Measurements from ENCODE around the gene GALNS.
A peak's percentile ranks its signal among the peaks of the same experiment; 100 is the strongest.

GRCh38 chr16:88812513-88813268 is 44.1 kb downstream of the GALNS start:
- TF ChIP-seq, protein P1, sequence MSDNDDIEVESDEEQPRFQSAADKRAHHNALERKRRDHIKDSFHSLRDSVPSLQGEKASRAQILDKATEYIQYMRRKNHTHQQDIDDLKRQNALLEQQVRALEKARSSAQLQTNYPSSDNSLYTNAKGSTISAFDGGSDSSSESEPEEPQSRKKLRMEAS (CRISPR knock-in tag; IDR thresholded peaks at IDR 0.05): no peak
- TF ChIP-seq CTCF (IDR thresholded peaks at IDR 0.05): no peak
- TF ChIP-seq, protein P2, sequence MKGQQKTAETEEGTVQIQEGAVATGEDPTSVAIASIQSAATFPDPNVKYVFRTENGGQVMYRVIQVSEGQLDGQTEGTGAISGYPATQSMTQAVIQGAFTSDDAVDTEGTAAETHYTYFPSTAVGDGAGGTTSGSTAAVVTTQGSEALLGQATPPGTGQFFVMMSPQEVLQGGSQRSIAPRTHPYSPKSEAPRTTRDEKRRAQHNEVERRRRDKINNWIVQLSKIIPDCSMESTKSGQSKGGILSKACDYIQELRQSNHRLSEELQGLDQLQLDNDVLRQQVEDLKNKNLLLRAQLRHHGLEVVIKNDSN (CRISPR knock-in tag; IDR thresholded peaks at IDR 0.05): peak; percentile 15; the same call in 1 of the 2 replicates
- TF ChIP-seq E2F5 (CRISPR knock-in tag; IDR thresholded peaks at IDR 0.05): no peak; the same call in 1 of the 2 replicates
- TF ChIP-seq ZNF263 (CRISPR knock-in tag; IDR thresholded peaks at IDR 0.05; ENCODE audit: low read depth): no peak
